GM20431 (cell line): Measurements from ENCODE around the gene WNT5A.
"Not testable (repeated sequence)": the region's sequence is repeated elsewhere in the genome, so short reads cannot be mapped to it uniquely, and the experiment has no call there.

ENCODE experiments used
- in situ Hi-C: fragments of 300-500 bp; cut with MseI, MboI; formaldehyde crosslinking; loops from one replicate; pipeline ENCODE4 v1.15.0; 2020; ENCODE audit warnings: low sequenced_read_pairs; ENCODE audit not compliant: unreplicated experiment

The WNT5A gene

DNA sequence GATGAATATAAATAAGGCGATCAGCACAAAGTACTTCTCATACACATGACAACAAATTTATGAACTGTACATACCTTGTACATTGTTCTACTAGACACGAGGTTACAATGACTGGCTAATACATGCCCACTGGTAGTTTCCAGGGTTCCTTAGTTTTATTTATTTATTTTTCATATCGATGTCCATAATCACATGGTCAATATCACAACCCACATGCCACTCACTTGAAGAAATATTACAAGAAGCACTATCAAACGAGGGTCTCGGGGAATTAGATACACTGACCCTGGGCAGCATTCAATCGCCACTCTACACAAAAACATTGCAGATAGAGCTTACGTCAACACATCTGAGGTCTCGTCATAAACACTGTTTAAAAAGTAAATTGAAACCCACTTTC, 21.2 kb upstream of the WNT5A start:
- in situ Hi-C loops, result no loop called here

DNA sequence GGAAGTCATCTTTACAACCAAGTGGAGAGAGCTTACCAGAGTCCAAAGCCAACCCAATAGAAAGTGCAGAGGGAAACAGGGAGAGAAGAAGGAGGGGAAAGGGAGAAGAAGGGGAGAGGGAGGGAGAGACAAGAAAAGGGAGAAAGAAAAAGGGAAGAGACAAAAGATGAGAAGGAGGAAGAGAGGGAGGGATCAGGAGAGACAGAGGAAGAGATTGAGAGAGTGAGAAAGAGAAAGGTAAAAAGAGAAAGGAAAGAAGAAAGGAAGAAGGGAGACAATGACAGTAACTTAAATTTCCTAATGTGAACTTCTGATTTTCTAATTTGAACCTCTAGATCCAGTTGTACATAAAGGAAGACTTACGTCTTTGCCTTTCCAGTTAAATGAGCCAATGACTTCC, 20.7 kb upstream of the WNT5A start:
- in situ Hi-C loops, result no loop called here

DNA sequence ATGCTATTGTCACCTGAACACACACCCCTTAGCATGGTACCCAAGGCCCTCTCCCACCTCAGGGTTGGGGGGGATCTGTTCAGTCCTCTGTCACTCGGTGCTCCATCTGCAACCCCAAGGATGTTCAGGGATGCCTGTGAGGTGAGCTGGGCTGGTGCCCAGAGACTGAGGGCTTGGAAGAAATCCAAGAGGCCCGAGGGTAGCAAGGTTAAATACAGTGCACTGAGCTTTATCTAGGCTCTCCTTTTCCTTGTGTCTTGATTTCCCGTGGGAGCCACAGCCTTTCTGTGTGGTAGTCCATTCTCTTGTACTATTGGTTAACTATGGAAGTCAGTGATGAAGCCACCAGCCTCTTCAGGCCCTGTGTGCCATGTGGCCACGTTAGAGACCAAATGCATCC, 18.7 kb upstream of the WNT5A start:
- in situ Hi-C loops, result no loop called here

DNA sequence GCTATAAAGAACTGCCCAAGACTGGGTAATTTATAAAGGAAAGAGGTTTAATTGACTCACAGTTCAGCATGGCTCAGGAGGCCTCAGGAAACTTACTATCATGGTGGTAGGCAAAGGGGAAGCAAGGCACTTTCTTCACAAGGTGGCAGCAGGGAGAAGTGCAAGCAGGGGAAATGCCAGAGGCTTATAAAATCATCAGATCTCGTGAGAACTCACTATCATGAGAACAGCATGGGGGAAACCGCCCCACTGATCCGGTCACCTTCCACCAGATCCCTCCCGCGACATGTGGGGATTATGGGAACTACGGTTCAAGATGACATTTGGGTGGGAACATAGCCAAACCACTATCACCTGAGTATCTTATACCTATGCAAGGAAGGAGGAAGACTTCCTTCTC, 18.0 kb upstream of the WNT5A start:
- in situ Hi-C loops, result not testable (repeated sequence)

DNA sequence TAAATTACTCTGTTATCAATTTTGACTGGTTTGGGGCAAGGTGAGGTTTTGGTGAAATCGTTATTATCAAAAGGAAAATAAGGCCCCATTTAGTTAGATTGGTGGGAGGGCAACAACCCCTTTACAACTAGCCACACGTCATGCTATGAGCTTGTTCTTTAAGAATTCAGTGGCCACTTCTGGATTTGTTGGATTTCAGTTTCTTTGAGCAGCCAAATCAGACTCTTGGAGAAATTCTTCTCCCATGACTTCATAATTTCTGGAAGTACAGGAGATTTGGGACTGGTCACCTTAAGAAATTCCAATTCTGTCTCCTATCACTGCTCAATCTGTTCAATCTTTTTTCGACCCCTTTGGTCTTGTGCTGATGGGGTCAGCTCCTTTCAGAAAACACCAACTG, 14.8 kb upstream of the WNT5A start:
- in situ Hi-C loops, result no loop called here

DNA sequence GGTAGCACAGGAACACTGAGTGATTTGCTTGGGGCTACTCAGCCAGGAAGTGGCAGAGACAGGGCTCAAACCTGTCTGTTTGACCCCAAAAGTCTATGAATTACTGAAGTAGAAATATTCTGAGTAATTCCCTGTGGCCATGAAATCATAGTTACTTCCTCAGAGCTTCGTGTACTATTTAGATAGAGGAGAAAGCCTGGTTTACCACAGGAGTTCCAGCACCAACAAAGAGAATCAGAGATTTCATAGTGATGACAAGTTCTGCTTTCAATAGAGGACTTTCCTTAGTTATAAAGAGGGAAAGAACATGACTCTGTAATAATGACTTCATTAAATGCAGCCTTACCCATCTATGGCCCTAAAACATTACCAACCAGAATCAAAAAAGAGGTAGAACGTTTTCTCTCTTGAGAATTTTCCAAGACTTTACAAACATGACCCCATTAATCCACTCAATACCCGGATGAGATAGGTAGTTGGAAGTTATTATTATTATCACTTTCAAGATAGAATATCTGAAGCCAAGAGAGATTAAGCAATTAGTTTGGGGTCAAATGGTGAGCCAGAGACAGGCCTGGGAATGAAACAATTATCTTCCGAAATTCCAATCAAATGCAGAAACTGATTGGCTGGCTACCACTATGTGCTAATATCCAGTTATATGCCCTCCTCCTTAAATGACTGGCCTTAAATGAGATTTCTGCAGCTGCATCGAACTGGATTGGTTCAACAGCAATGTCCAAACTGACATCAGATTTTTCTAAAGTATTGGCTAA, 13.6 kb upstream of the WNT5A start:
- in situ Hi-C loops, result no loop called here

DNA sequence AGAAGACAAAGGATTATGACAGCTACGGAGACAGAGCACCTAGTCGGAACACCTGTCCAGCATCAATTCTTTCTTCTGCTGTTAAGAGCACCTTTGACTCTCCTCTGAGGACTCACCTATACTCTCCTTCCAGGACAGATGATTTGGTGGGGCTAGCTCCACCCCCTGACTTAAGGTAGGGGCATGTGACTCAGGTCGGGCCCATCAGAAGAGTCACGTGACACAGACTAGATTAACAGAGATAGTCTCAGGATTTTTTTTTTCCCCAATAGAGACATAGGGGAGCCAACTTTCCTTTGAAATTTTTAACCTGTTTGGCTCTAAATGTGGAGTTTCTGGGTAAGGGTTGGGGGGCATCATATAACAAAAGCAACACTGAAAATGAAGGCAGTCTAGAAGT, 11.4 kb upstream of the WNT5A start:
- in situ Hi-C loops, result no loop called here

DNA sequence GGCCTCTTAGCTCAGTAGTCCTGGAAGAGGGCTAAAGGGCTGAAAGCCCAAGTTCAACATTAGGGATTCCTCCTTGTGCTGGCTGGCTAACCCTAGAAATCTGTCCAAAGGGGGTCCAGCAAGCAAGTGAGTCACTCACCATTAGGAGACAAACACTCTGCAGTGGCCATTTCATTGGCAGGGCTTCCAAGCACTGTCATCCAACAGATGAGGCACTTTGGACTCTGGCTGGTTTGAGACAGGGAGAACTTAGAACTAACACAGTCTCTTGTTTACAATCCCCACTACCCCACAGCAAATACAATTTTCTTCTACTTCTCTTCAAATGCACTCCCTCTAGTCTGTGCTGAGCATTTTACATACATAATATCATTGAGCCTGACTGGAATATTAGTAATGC, 10.1 kb upstream of the WNT5A start:
- in situ Hi-C loops, result no loop called here

DNA sequence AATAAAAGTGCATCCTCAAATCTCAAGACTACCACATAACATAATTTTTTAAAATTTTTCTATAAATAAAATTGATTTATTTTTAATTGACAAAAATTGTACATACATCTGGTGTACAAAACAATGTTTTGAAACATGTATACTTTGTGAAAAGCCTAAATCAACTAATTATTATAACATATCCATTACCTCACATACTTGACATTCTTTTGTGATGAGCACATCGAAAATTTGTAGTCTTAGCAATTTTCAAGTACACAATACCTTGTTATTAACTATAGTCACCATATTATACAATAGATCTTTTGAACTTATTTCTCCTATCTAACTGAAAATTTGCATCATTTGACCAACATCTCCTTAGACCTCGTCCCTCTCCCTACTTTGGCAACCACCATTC, 7.9 kb upstream of the WNT5A start:
- in situ Hi-C loops, result no loop called here

DNA sequence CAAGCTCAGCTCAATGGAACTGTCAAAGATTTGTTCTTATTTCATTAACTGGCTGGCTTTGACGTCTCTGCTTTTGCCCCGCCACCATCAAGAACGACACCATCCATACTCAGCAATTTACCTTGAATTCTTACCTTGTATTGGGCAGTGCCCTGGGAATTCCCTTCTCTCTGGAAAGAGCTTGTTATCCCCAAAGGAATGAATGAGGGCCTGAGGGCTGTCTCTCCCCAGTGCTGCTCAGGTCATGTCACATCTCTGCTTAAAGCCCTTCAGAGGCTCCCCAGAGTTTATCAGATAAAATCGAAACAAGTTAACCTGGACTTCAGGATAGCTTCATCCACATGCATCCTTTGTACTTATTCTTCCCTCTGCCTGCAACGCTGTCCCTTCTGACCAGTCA, 5.9 kb upstream of the WNT5A start:
- in situ Hi-C loops, result no loop called here

DNA sequence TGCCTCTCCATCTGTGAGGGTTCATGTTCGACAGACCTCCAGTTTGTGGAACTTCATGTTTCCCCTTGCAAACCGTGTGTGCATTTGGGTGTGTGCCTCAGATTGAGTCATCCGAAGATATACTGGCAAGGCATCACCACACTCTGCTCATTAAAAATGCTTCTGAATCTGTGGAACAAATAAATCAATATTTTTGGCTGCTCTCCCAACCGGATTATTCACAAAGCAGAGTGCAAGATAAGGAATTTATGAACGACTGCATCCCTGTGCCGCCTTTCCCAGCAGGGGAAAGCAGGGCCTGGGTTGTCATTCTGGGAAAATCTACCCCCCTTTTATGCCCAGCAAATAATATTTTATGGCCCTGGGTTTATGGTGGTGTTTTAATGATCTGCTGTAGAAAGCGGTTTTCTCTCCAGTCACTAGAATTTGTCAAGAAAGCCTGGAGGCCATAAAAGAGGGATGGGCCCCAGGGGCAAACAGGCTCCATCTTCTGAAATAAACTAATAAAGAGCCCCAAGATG, 4.2 kb upstream of the WNT5A start:
- in situ Hi-C loops, result no loop called here

DNA sequence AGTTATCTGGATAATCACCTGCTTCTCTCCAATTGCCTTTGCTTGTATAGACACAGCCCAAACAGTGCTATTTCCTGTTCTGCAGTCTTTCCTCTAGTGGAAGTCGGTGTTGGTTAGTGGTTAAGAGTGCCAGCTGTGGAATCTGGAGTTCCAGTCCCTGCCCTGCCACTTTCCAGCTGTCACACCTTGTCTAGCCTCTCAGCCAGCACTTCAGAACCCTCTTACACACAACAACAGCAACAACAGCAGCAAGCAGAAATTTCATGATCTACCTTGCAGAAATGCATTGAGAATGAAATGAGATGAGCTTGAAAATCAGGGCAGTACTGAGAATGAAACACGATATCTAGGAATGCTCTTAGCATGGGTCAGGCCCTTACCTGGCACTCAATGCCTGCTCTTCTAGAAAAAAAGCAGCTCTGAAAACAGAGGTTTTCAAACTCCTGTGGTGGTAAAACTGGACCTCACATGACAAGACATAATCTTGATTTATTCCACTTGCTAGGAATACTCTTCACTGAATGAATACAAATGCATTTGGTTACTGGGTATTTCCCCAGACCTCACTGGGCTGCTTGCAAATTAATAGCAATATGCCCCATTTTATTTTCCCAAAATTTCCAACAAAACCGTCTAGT, 3.3 kb upstream of the WNT5A start:
- in situ Hi-C loops, result no loop called here

DNA sequence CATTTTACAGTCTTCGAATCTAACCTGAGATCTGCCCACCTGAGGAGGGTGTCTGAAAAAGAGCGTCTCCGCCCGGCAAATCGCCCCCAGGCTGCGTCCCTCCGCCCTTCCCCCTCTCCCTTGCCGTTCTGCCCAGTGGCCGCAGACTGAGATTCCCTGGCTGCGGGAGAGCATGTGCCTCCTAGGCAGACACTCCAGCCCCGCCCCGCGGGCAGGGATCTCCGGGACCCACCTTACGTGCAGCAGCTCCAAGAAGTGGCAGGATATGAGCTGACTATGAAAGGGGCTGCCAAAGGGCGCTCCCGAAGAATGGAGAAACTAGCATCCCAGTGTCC, 2.7 kb upstream of the WNT5A start:
- in situ Hi-C loops, result loop anchor here (10.0 kb wide), 1 partner anchor 235 kb away; no protein-coding TSS in a partner anchor

DNA sequence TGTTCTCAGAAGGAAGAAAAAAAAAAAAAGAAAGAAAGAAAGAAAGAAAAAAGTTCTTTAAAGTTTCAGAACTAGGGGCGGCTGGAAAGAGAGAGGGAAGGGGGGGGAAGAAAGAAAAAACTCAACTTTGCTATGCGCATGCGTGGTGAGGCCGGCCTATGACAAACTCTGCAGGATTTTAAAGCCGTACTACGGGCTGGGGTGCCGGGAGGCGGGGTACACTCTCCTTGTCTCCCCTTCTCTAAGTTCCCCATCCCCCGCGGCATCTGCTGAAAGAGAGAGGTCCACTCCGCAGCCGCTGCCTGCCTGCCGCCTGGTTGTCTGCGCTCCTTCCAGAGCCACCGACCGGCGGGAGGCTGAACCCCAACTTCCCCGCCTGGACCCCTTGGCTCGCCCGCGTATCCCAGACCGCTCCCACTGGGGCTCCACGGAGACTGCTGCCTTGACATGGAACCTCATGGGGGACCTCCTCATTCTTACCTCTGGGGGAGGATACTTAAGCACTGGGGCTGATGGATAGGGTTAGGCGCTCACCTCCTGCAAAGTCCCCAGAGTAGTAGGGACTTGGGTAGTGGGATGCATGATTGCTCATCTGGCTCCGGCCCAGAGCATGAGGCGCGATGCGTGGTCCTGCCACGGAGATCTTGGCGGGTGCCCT, 1.4 kb upstream of the WNT5A start:
- in situ Hi-C loops, result loop anchor here (10.0 kb wide), 1 partner anchor 236 kb away; no protein-coding TSS in a partner anchor

DNA sequence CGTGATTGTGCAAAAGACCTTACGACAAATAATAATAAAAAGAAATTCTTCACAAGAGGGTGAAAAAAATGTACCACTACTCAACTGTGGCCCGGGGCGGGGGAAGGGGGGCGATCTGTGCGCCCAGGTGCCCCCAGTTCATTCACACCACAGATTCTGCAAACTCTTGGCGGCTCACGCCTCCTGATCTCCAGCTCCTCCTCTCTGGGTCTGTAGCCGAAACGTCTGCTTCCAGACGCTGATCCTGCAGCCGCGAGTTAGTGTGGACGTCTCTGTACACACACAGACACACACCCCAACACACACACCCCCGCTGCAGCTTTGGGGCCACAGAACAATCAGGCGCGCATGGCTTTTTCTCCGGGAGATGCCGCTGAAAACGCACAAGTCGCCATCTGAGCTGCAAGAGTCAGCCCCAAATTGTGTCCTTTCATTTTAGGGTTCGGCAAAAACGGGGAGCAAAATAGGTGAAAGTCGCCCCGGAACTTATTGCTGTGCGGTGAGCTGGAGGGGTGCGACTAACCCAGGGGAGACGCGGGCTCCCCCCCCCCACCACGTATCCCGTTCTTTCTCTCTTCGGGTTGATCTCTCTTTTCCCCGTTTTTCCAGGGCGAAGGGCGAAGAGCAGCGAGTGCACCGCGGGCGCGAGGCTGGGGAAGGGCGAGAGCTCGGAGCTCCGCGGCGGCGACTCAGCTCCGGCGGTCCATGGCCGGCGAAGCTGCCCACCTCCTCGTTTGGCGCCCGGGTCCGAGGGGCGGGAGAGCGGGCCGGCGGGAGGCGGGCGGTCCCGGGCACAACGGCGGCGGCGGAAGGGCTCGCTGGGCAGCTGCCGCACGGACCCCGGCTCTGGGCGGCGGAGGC, 505 bp upstream of the WNT5A start:
- in situ Hi-C loops, result loop anchor here (10.0 kb wide), 1 partner anchor 237 kb away; no protein-coding TSS in a partner anchor

DNA sequence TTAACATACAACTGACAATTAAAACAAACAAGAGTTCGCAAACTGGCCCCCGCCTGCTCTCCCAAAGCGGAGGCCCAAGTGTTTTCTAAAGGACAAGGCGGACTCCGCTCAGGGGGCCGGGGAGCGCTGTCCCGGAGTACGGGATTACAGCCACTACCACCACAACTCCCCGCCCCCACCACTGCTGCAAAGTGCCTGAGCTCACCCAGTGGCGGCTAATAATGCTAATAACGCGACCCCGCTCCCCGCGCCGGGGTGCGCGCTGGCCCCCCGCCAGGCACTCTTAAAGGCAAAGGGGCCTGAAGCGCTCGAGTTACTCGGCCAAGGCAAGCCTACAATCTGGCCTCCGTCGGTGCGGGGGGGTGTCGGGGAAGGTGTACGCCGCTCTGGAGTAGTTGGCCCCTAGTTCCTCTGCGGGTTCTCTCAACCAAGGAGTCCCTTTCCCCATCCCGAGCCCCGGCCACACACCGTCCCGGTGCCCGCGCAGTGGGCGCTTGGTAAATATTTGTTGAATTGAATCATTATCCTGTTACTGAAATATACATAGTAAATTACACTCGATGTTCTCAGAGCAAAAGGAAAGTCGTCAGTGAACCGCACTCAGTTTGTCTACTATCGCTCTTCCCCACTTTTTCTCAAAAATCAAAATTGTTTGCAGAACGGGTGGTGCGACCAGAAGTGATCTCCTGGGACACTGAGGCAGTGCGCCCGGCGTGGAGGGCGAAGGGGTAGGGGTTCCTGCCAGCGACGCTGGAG, 827 bp downstream of the WNT5A start:
- in situ Hi-C loops, result loop anchor here (10.0 kb wide), 1 partner anchor 239 kb away; no protein-coding TSS in a partner anchor

DNA sequence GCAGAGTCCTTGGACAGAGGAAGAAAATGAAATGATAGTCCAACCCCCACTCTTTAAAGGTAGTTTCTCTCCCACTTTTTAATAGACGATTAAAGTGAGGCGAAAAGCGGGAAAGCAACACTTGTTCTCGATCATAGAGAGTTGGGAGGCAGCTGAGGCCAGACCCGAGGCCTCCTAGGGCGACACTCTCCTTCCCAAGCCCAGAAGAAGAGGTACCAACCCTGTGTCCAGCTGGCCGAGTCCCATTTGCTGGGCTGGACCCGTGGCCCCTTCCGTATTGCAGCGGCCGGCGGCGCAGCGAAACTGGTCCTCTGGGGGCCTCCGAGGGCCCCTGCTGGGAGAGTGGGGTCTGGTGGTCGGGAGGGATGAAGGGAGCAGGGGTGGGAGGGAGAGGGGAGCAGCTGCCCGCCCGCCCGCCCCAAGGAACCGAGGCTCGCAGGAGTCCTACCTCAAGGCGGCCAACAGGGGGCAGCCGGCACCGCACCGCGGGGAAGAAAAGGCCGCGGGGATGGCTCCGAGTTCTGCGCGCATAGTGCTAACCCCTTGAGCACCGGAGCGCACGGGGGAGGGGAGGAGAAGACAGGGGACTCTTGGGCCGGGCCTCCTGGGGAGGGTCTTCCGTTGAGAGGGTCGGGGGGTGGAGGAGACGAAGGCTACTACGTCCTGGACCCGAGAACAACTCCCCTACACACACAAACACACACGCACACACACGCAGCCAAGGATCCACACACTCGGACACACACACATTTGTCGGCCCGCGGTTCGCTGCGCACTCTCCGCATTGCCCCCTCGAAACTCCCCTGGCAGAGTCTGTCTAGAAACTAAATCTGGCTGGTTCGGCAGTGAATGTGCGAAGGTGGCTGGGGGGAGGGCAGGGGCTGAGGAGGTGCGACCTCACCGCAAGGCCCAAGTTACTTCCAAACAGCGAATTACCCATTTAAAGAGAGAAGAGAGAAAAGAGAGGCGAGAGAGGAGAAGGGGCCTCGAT, 2.0 kb downstream of the WNT5A start:
- in situ Hi-C loops, result loop anchor here (10.0 kb wide), 1 partner anchor 240 kb away; no protein-coding TSS in a partner anchor

DNA sequence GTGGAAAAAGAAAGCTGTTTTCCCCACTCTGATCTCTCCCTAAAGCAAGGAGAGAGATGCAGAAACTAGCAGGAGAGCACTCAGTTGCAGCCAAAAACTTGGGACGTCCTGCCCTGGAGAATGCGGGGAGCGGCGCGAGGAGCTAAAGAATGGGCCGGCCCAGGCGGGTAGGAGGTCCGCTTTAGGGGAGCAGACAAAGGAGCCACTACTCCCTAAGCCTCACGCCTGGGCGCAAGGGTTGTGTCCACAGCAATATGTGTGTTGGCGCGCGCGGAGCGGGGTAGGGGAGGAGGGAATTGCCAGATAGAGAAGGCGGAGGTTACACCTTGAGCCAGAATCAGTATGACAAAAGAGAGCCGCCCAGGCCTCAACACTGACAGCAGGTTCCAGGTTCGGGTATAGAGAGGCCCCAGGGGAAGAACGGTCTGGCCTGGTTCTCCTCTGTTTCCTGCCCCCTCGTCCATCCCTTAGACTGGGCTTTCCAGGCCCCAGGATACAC, 2.9 kb downstream of the WNT5A start:
- in situ Hi-C loops, result loop anchor here (10.0 kb wide), 1 partner anchor 241 kb away; no protein-coding TSS in a partner anchor
